ENCODE data around the gene GRIFIN. TPM values are rescaled to one million over a fixed set of nuclear protein-coding genes. Genes with fewer than 3 reads are reported as not detected.

The GRIFIN gene
- total RNA-seq (2014; rRNA removed), result not detected in 2 replicates
- Bru-seq, nascent RNA, result not detected
- BruChase-seq, experiment 1, labeled RNA remaining after a 6-hour chase, result not detected
- not detected for BruChase-seq, experiment 2, labeled RNA remaining after a 2-hour chase
- long read RNA-seq, result 0 reads

GRCh38 chr7:2476298-2476697 lies at the start of gene GRIFIN:
Gene GRIFIN (minus strand): TSS chr7:2476398. CDS start chr7:2476383, 15 bp downstream.
- peaks cover 12% of the 10 kb centered on the region; the same call in 1 of the 2 replicates for H3K4me1 ChIP-seq (ENCODE audit: insufficient read depth, low read length)
- CTCF ChIA-PET, result no interaction called here
- POLR2A ChIA-PET (ENCODE audit: unreplicated experiment), result no interaction called here
- H3K4me2 ChIP-seq (ENCODE audit: low read length), result no peak within 1 kb of the TSS
- H3K9me3 ChIP-seq (ENCODE audit: low read length), result no peaks in the 10 kb centered on the region
- H4K20me1 ChIP-seq (ENCODE audit: low read length), result no peaks in the 10 kb centered on the region
- H3K9ac ChIP-seq (ENCODE audit: low read length), result no peak within 1 kb of the TSS
- H3F3A ChIP-seq (ENCODE audit: low read length, unreplicated experiment), result no peaks in the 10 kb centered on the region
- no TSS peak for BruUV-seq (replicated peaks)
- intact Hi-C loops (cut with micrococcal nuclease), result loop anchor here (2.0 to 5.0 kb wide), 3 partner anchors 41 to 206 kb away; partner anchors contain the start of genes BRAT1 and LFNG
- no peak within 1 kb of the TSS for H3K27ac ChIP-seq (ENCODE audit: low read length)
- no peaks in the 10 kb centered on the region for H3K36me3 ChIP-seq (ENCODE audit: low read depth, low read length)
- H2AFZ ChIP-seq (ENCODE audit: low read length), result no peak within 1 kb of the TSS
- ATAC-seq (no peak), DNase-seq (no peak)
- no peak within 1 kb of the TSS for H3K4me3 ChIP-seq (ENCODE audit: low read length)
- TF ChIP-seq CTCF (conservative IDR thresholded peaks at IDR 0.05; ENCODE audit: low read depth, low read length) (no peak), EZH2 (IDR thresholded peaks at IDR 0.05; ENCODE audit: low read length, unreplicated experiment) (no peak), EZH2phosphoT487 (IDR thresholded peaks at IDR 0.05; ENCODE audit: borderline replicate concordance, low read length) (no peak)
- no peaks in the 10 kb centered on the region for H3K79me2 ChIP-seq (ENCODE audit: low read length)
- H3K9me2 ChIP-seq (replicated peaks; ENCODE audit: low read length), result no peaks in the 10 kb centered on the region
- H3K27me3 ChIP-seq (ENCODE audit: low read length), result no peaks in the 10 kb centered on the region

- Histone ChIP-seq H3K36me3 (ENCODE audit: low read depth, low read length) (no peaks in the 10 kb centered on the region), H3K27ac (ENCODE audit: low read length) (no peak overlapping the region), H3K9ac (ENCODE audit: low read length) (no peak overlapping the region), H3K9me3 (ENCODE audit: low read length) (no peaks in the 10 kb centered on the region), H3K9me2 (replicated peaks; ENCODE audit: low read length) (no peaks in the 10 kb centered on the region), H4K20me1 (ENCODE audit: low read length) (no peaks in the 10 kb centered on the region), H3K4me3 (ENCODE audit: low read length) (no peak overlapping the region), H3K27me3 (ENCODE audit: low read length) (no peaks in the 10 kb centered on the region), H3F3A (ENCODE audit: low read length, unreplicated experiment) (peaks cover 8% of the 10 kb centered on the region), H3K4me1 (ENCODE audit: insufficient read depth, low read length) (peaks cover 74% of the 10 kb centered on the region), H3K79me2 (ENCODE audit: low read length) (peaks cover 8% of the 10 kb centered on the region; the same call in 1 of the 2 replicates), H3K4me2 (ENCODE audit: low read length) (peak overlapping the region; percentile 97; the same call in 1 of the 2 replicates), H2AFZ (ENCODE audit: low read length) (no peak overlapping the region)
- ChIA-PET CTCF (no interaction called here), POLR2A (ENCODE audit: unreplicated experiment) (interaction anchor here (0.6 kb wide), 1 partner anchor 719 kb away, joined by 3 read pairs; no protein-coding TSS in a partner anchor)
- DNase-seq (no peak), ATAC-seq (no peak)
- BruUV-seq (replicated peaks), result no TSS peak
- intact Hi-C loops (cut with micrococcal nuclease), result loop anchor here (2.0 kb wide), 1 partner anchor 30 kb away; the partner anchor contains the start of gene BRAT1
- no peak for TF ChIP-seq EZH2 (IDR thresholded peaks at IDR 0.05; ENCODE audit: low read length, unreplicated experiment)
- TF ChIP-seq EZH2phosphoT487 (IDR thresholded peaks at IDR 0.05; ENCODE audit: borderline replicate concordance, low read length), result no peak
- TF ChIP-seq CTCF (conservative IDR thresholded peaks at IDR 0.05; ENCODE audit: low read depth, low read length), result no peak
These were observed 48.8 kb upstream of the GRIFIN start for GRCh38 chr7:2524808-2525657.

Data from PC-3 (cell line).